Measurements from ENCODE around the gene ARHGAP29.

The ARHGAP29 gene

GRCh38 chr1:94259635-94260289 is 22.4 kb upstream of the ARHGAP29 start:
- no peak for DNase-seq

- DNase-seq, result peak; percentile 53
Observed at GRCh38 chr1:94258873-94259331, 21.5 kb upstream of the ARHGAP29 start.

GRCh38 chr1:94257444-94257843 is 20.1 kb upstream of the ARHGAP29 start:
- DNase-seq, result no peak

GRCh38 chr1:94255476-94255875 is 18.1 kb upstream of the ARHGAP29 start:
- no peak for DNase-seq

- no peak for DNase-seq
Observed at GRCh38 chr1:94254073-94254810, 16.9 kb upstream of the ARHGAP29 start.

GRCh38 chr1:94253456-94254017 is 16.2 kb upstream of the ARHGAP29 start:
- DNase-seq, result no peak

- DNase-seq, result no peak
Observed at GRCh38 chr1:94250341-94250740, 13.0 kb upstream of the ARHGAP29 start.

GRCh38 chr1:94248956-94249688 is 11.7 kb upstream of the ARHGAP29 start:
- no peak for DNase-seq

- peak; percentile 40 for DNase-seq
Observed at GRCh38 chr1:94247138-94248094, 10.0 kb upstream of the ARHGAP29 start.

- DNase-seq, result no peak
Observed at GRCh38 chr1:94246692-94247137, 9.3 kb upstream of the ARHGAP29 start.

- no peak for DNase-seq
Observed at GRCh38 chr1:94245747-94246438, 8.5 kb upstream of the ARHGAP29 start.

GRCh38 chr1:94244816-94245215 is 7.4 kb upstream of the ARHGAP29 start:
- DNase-seq, result no peak

- DNase-seq, result no peak
Observed at GRCh38 chr1:94243665-94244064, 6.3 kb upstream of the ARHGAP29 start.

GRCh38 chr1:94240822-94241221 is 3.4 kb upstream of the ARHGAP29 start:
- DNase-seq, result no peak

GRCh38 chr1:94239796-94240195 is 2.4 kb upstream of the ARHGAP29 start:
- DNase-seq, result no peak

GRCh38 chr1:94239051-94239450 is 1.7 kb upstream of the ARHGAP29 start:
- DNase-seq, result no peak

- no peak for DNase-seq
Observed at GRCh38 chr1:94236630-94237290, 624 bp downstream of the ARHGAP29 start.

GRCh38 chr1:94236013-94236491 is 1.3 kb downstream of the ARHGAP29 start:
- no peak for DNase-seq

- no peak for DNase-seq
Observed at GRCh38 chr1:94235189-94236012, 2.0 kb downstream of the ARHGAP29 start.

- DNase-seq, result no peak
Observed at GRCh38 chr1:94234615-94235014, 2.8 kb downstream of the ARHGAP29 start.
